ENCODE data around the gene ZNF497. TPM values are rescaled to one million over a fixed set of nuclear protein-coding genes. Genes with fewer than 3 reads are reported as not detected.

Gene ZNF497
- total and polyA plus RNA-seq, 2 donors (not counting 1 experiment from before 2014, with no cell fraction given) = 1.6 to 2.7 TPM

DNA sequence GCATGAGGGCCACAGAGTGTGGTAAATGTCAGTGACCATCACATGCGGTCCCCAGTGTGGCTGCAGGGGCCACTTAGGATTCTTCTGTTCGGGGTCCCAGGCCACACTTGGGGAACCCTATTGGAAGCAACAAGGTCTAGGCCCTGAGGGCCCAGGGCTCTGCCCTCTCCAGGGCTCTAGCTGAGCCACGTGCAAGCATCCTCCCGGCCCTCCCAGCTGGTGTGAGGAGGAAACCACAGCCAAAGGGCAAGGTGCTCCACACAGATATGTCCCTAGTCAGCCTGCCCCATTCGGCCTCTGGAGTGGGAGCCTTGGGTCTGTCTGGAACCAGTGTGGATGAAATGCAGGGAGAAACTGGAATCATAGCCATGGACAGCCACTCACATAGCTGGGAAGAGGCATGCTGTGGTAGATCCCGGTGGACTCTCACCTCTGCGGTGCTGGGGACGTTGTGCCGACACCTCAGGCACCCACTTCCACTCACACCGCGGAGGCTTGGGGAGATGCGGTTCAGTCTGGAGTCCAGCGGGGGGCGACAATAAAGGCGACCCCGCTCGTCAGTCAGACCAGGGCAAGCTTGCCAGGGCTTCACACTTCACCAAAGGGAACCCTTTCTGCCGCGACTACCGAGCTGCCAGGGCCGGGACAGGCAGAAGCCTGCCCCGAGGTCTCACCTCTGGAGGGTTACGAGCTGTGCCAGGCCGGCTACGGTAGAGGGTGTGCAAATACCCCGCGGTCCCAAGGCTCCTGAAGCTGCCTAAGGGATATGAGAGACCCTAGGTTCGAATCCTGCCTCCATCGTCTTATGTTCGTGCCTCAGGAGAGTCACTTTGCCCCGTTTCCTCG is 4.3 kb upstream of the ZNF497 start:
- Histone ChIP-seq H3K9ac (ENCODE audit: low read length) (no peak overlapping the region), H2AFZ (ENCODE audit: insufficient read depth, low read depth, low read length, poor library complexity, severe bottlenecking) (no peak overlapping the region), H3K79me2 (ENCODE audit: control insufficient read depth, insufficient read depth, low read length) (no peaks in the 10 kb centered on the region), H3K27ac (ENCODE audit: low read length in 2 of 2) (no peak overlapping the region), H4K20me1 (ENCODE audit: control insufficient read depth, insufficient read depth, low read length, poor library complexity, severe bottlenecking) (no peaks in the 10 kb centered on the region), H3K4me3 (ENCODE audit: control extremely low read depth in 1 of 5, extremely low read depth in 1 of 5, insufficient read depth in 1 of 5, low read depth in 2 of 5, low read length in 4 of 5) (no peak overlapping the region), H3K9me3 (ENCODE audit: control extremely low read depth in 1 of 3, control insufficient read depth in 2 of 3, insufficient read depth in 1 of 3, low read length in 2 of 3) (peaks cover 0 to 3% (median 0%) of the 10 kb centered on the region in 3 donors), H3K4me2 (replicated peaks; ENCODE audit: low read depth, low read length, poor library complexity, severe bottlenecking) (no peak overlapping the region), H3K27me3 (replicated peaks in 1 of 4; ENCODE audit: control extremely low read depth in 1 of 4, control insufficient read depth in 3 of 4, insufficient read depth in 4 of 4, low read length in 3 of 4) (no peaks in the 10 kb centered on the region), H3K36me3 (replicated peaks in 1 of 2; ENCODE audit: control extremely low read depth in 1 of 2, control insufficient read depth in 1 of 2, extremely low read depth in 1 of 2, insufficient read depth in 2 of 2, low read length in 1 of 2) (no peaks in the 10 kb centered on the region), H3K4me1 (ENCODE audit: control insufficient read depth in 2 of 2, insufficient read depth in 2 of 2, low read length in 2 of 2) (peaks cover 10 to 23% of the 10 kb centered on the region in 2 donors)
- ChIA-PET POLR2A (no interaction called here), CTCF (no interaction called here)
- no peaks in the 10 kb centered on the region for H3K27me3 Mint-ChIP-seq
- H3K9me3 Mint-ChIP-seq (ENCODE audit: insufficient read depth) = no peaks in the 10 kb centered on the region
- no peak overlapping the region for H3K27ac Mint-ChIP-seq
- TF ChIP-seq, protein P1, sequence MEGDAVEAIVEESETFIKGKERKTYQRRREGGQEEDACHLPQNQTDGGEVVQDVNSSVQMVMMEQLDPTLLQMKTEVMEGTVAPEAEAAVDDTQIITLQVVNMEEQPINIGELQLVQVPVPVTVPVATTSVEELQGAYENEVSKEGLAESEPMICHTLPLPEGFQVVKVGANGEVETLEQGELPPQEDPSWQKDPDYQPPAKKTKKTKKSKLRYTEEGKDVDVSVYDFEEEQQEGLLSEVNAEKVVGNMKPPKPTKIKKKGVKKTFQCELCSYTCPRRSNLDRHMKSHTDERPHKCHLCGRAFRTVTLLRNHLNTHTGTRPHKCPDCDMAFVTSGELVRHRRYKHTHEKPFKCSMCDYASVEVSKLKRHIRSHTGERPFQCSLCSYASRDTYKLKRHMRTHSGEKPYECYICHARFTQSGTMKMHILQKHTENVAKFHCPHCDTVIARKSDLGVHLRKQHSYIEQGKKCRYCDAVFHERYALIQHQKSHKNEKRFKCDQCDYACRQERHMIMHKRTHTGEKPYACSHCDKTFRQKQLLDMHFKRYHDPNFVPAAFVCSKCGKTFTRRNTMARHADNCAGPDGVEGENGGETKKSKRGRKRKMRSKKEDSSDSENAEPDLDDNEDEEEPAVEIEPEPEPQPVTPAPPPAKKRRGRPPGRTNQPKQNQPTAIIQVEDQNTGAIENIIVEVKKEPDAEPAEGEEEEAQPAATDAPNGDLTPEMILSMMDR (IDR thresholded peaks at IDR 0.05) = no peak
- TF ChIP-seq EZH2 (IDR thresholded peaks at IDR 0.05; ENCODE audit: borderline replicate concordance, insufficient read depth, low read depth, low read length, poor library complexity, severe bottlenecking) = no peak
- no peak for ATAC-seq (ENCODE audit: low read depth)
- intact Hi-C loops (cut with micrococcal nuclease) = no loop called here
- peaks cover 14% of the 10 kb centered on the region for H3K4me1 Mint-ChIP-seq
- DNase-seq = no peak
- WGBS (ENCODE audit: insufficient coverage) = 96% methylated on average over 31 of the region's 32 CpGs
- H3K4me3 Mint-ChIP-seq = no peak overlapping the region

DNA sequence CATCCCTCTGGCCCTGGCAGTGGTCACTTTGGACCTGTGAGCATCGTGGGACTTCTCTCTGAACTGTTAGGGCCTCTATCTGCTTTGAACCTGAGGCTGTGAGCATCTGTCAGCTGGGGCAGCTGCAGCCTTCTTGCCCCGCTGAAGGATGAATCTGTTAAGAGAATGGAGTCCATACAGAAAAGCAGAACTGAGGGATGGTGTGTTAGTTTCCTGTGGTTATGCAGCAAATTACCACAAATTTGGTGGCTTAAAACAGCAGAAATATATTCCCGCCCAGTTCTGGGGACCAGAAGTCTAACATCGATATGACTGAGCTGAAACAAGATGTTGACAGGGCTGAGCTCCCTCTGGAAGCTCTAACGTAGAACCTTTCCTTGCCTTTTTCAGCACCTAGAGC is 1.6 kb upstream of the ZNF497 start:
- Histone ChIP-seq H3K79me2 (ENCODE audit: control insufficient read depth, insufficient read depth, low read length) (no peaks in the 10 kb centered on the region), H2AFZ (ENCODE audit: insufficient read depth, low read depth, low read length, poor library complexity, severe bottlenecking) (peak overlapping the region; percentile 27), H3K9me3 (ENCODE audit: control extremely low read depth in 1 of 3, control insufficient read depth in 2 of 3, insufficient read depth in 1 of 3, low read length in 2 of 3) (peaks cover 0 to 3% (median 0%) of the 10 kb centered on the region in 3 donors), H3K4me2 (replicated peaks; ENCODE audit: low read depth, low read length, poor library complexity, severe bottlenecking) (peak overlapping the region; percentile 45), H3K36me3 (replicated peaks in 1 of 2; ENCODE audit: control extremely low read depth in 1 of 2, control insufficient read depth in 1 of 2, extremely low read depth in 1 of 2, insufficient read depth in 2 of 2, low read length in 1 of 2) (no peaks in the 10 kb centered on the region), H3K9ac (ENCODE audit: low read length) (no peak overlapping the region), H4K20me1 (ENCODE audit: control insufficient read depth, insufficient read depth, low read length, poor library complexity, severe bottlenecking) (no peaks in the 10 kb centered on the region), H3K27ac (ENCODE audit: low read length in 2 of 2) (peak overlapping the region in 1 of 2 donors; percentile 54), H3K4me3 (ENCODE audit: control extremely low read depth in 1 of 5, extremely low read depth in 1 of 5, insufficient read depth in 1 of 5, low read depth in 2 of 5, low read length in 4 of 5) (no peak overlapping the region), H3K27me3 (replicated peaks in 1 of 4; ENCODE audit: control extremely low read depth in 1 of 4, control insufficient read depth in 3 of 4, insufficient read depth in 4 of 4, low read length in 3 of 4) (no peaks in the 10 kb centered on the region), H3K4me1 (ENCODE audit: control insufficient read depth in 2 of 2, insufficient read depth in 2 of 2, low read length in 2 of 2) (peaks cover 11 to 27% of the 10 kb centered on the region in 2 donors)
- ATAC-seq (ENCODE audit: low read depth) (no peak), DNase-seq (peak; percentile 63)
- ChIA-PET POLR2A (interaction anchor here (0.9 to 3.7 kb wide), 3 partner anchors 17 to 23 kb away, joined by 3 to 35 read pairs (median 18); partner anchors contain the start of genes RPS5 and ZNF837), CTCF (no interaction called here)
- TF ChIP-seq, protein P1 (IDR thresholded peaks at IDR 0.05) = no peak
- TF ChIP-seq EZH2 (IDR thresholded peaks at IDR 0.05; ENCODE audit: borderline replicate concordance, insufficient read depth, low read depth, low read length, poor library complexity, severe bottlenecking) = no peak
- Mint-ChIP-seq H3K4me1 (peaks cover 15% of the 10 kb centered on the region), H3K4me3 (peak overlapping the region; percentile 72), H3K27me3 (peaks cover 3% of the 10 kb centered on the region), H3K27ac (peak overlapping the region; percentile 84), H3K9me3 (ENCODE audit: insufficient read depth) (no peaks in the 10 kb centered on the region)
- WGBS (ENCODE audit: insufficient coverage) = 2% methylated on average over 5 of the region's 5 CpGs
- intact Hi-C loops (cut with micrococcal nuclease) = loop anchor here (5.0 kb wide), 2 partner anchors 88 to 113 kb away; partner anchors contain the start of genes ZNF324B and ZNF446

Measured in B cell (primary cell).